Left ventricle myocardium inferior (tissue), 1 donor: ENCODE measurements around the gene SPON1. TPM values are rescaled to one million over a fixed set of nuclear protein-coding genes. Genes with fewer than 3 reads are reported as not detected.
"Not testable (repeated sequence)": the region's sequence is repeated elsewhere in the genome, so short reads cannot be mapped to it uniquely, and the experiment has no call there.

Source experiments
- DNase-seq: peaks from one replicate; pipeline ENCODE4 v3.0.0-alpha.2; 2020
- H3K27ac ChIP-seq: fragments of 200-600 bp; replicated peaks from 2 replicates; pipeline ENCODE4 v1.8.0; 2021
- H3K27me3 ChIP-seq: fragments of 200-600 bp; 2 replicates; pipeline ENCODE4 v1.8.0; 2021; ENCODE audit warnings: low read depth
- H3K36me3 ChIP-seq: fragments of 200-600 bp; 2 replicates; pipeline ENCODE4 v1.8.0; 2021
- H3K4me1 ChIP-seq: fragments of 200-600 bp; 2 replicates; pipeline ENCODE4 v1.8.0; 2021
- H3K4me3 ChIP-seq: fragments of 200-600 bp; 2 replicates; pipeline ENCODE4 v1.8.0; 2021; ENCODE audit warnings: mild to moderate bottlenecking, moderate library complexity
- H3K9me3 ChIP-seq: fragments of 200-600 bp; replicated peaks from 2 replicates; pipeline ENCODE4 v1.8.0; 2021
- CTCF ChIP-seq: fragments of 200-600 bp; IDR thresholded peaks from 2 replicates; pipeline ENCODE4 v1.8.0; 2021; ENCODE audit warnings: antibody characterized with exemption, mild to moderate bottlenecking, borderline replicate concordance
- intact Hi-C: fragments of 100-400 bp; cut with micrococcal nuclease; formaldehyde crosslinking; loops from one replicate; pipeline ENCODE4 v1.11.0; 2022
- total RNA-seq: library from RNA; stranded (reverse); fragmentation: NEBNext Ultra II Directional; extraction: Animal tissue kit (Norgen Biotek cat#: 25700); gene quantifications from one replicate; pipeline ENCODE4 v1.2.1, GENCODE V29; 2021
- donor health status: DM: no; HTN: yes; CAD: no; lungs with severe emphysema.

The SPON1 gene
- total RNA-seq, 1 donor from 2014 or later: 9.4 TPM

GRCh38 chr11:14144934-14145333, 182.4 kb downstream of the SPON1 start:
- Histone ChIP-seq H3K27me3 (peaks cover 24% of the 10 kb centered on the region), H3K4me1 (no peaks in the 10 kb centered on the region), H3K36me3 (no peaks in the 10 kb centered on the region), H3K9me3 (no peaks in the 10 kb centered on the region), H3K4me3 (no peak overlapping the region), H3K27ac (no peak overlapping the region)
- intact Hi-C loops: no loop called here
- DNase-seq: no peak
- no peak for TF ChIP-seq CTCF

- H3K9me3 ChIP-seq: peaks cover 7% of the 10 kb centered on the region
- intact Hi-C loops: no loop called here
- H3K27me3 ChIP-seq: peaks cover 35% of the 10 kb centered on the region
- H3K36me3 ChIP-seq: no peaks in the 10 kb centered on the region
- H3K27ac ChIP-seq: no peak overlapping the region
- no peak for DNase-seq
- no peaks in the 10 kb centered on the region for H3K4me1 ChIP-seq
- H3K4me3 ChIP-seq: no peak overlapping the region
- peak; percentile 72 for TF ChIP-seq CTCF
Observed at GRCh38 chr11:14148653-14149273, 186.2 kb downstream of the SPON1 start.

GRCh38 chr11:14149683-14150082, 187.2 kb downstream of the SPON1 start:
- no peak overlapping the region for H3K27ac ChIP-seq
- intact Hi-C loops: loop anchor here (5.0 kb wide), 1 partner anchor 192 kb away; no protein-coding TSS in a partner anchor
- no peak overlapping the region for H3K4me3 ChIP-seq

GRCh38 chr11:14150878-14151277, 188.4 kb downstream of the SPON1 start:
- intact Hi-C loops: loop anchor here (5.0 kb wide), 1 partner anchor 194 kb away; no protein-coding TSS in a partner anchor
- H3K27me3 ChIP-seq: peaks cover 26% of the 10 kb centered on the region
- H3K36me3 ChIP-seq: no peaks in the 10 kb centered on the region
- H3K4me1 ChIP-seq: no peaks in the 10 kb centered on the region
- no peak for DNase-seq
- H3K27ac ChIP-seq: no peak overlapping the region
- H3K9me3 ChIP-seq: peaks cover 25% of the 10 kb centered on the region
- TF ChIP-seq CTCF: no peak
- H3K4me3 ChIP-seq: no peak overlapping the region

More at GRCh38 chr11:14149683-14150082, 187.2 kb downstream of the SPON1 start:
- Histone ChIP-seq H3K36me3 (no peaks in the 10 kb centered on the region), H3K27me3 (peaks cover 33% of the 10 kb centered on the region), H3K4me1 (no peaks in the 10 kb centered on the region), H3K9me3 (peaks cover 16% of the 10 kb centered on the region)
- no peak for DNase-seq
- TF ChIP-seq CTCF: no peak

GRCh38 chr11:14154103-14154502, 191.6 kb downstream of the SPON1 start:
- intact Hi-C loops: loop anchor here (5.0 kb wide), 1 partner anchor 197 kb away; no protein-coding TSS in a partner anchor
- peaks cover 51% of the 10 kb centered on the region for H3K9me3 ChIP-seq
- not testable (repeated sequence) for H3K27ac ChIP-seq, H3K4me1 ChIP-seq, H3K36me3 ChIP-seq, DNase-seq, H3K4me3 ChIP-seq
- peaks cover 26% of the 10 kb centered on the region for H3K27me3 ChIP-seq

GRCh38 chr11:14158393-14158792, 195.9 kb downstream of the SPON1 start:
- intact Hi-C loops: no loop called here
- DNase-seq: no peak
- no peak overlapping the region for H3K4me3 ChIP-seq
- TF ChIP-seq CTCF: no peak
- H3K36me3 ChIP-seq: no peaks in the 10 kb centered on the region
- peaks cover 48% of the 10 kb centered on the region for H3K9me3 ChIP-seq
- H3K4me1 ChIP-seq: no peaks in the 10 kb centered on the region
- H3K27ac ChIP-seq: no peak overlapping the region
- no peaks in the 10 kb centered on the region for H3K27me3 ChIP-seq
